Mononuclear cell (primary cell): ENCODE results near the gene EPHB1. TPM values are rescaled to one million over a fixed set of nuclear protein-coding genes. Genes with fewer than 3 reads are reported as not detected.

Experiments
- H3K27me3 ChIP-seq: 2 replicates; pipeline ENCODE4 v1.6.0; 2011; ENCODE audit warnings: low read length, control low read depth; ENCODE audit not compliant: insufficient read depth
- H3K4me1 ChIP-seq: 2 replicates; pipeline ENCODE4 v1.5.1; 2011; ENCODE audit warnings: mild to moderate bottlenecking, low read length, control low read depth; ENCODE audit not compliant: insufficient read depth
- H3K4me3 ChIP-seq: 2 replicates; pipeline ENCODE4 v1.5.1; 2011; ENCODE audit warnings: mild to moderate bottlenecking, low read length, moderate library complexity
- H3K9me3 ChIP-seq: 2 replicates; pipeline ENCODE4 v1.5.1; 2011; ENCODE audit warnings: low read depth, mild to moderate bottlenecking, control low read depth, low read length
- total RNA-seq: library from RNA; depleted of rRNA; stranded (reverse); fragments of >200 nt; gene quantifications from one replicate; pipeline ENCODE4 v1.2.3, GENCODE V29; 2012

The EPHB1 gene
- total RNA-seq, 1 donor: 0.63 TPM

DNA sequence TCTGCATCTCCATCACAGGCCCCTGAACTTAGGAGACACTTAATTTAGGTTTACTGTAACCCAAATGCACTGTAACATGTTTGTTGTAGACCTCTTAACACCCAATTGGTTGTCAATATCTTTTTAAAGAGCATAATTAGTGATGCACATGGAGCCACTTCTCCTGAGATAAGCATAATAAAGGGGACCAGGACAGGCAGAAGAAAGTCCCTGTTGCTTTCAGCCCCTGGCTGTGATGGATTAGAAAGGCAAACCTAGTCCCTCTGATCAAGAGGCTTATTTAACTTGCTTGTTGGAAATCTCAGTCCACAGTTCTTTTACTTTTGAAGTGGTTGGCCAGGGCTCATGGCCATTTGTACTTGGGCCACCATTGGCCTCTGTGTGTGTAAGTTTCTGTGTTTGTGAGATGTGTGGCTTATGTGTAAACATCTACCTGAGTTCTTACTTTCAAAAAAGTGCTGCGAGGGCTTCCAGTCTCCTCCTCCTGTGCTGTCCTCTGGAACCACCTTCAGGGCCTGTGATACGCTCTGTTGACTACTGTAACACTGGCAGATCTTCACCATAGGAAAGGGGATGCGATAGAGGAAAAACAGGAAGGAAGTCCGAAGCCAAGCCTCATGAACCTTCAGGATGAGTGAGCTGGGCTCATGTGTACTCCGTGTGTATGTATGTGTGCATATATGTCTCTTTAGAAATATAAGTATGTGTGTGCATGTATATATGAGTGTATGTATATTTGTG, 136.2 kb downstream of the EPHB1 start:
- Histone ChIP-seq H3K27me3 (no peaks in the 10 kb centered on the region), H3K9me3 (no peaks in the 10 kb centered on the region), H3K4me3 (no peak overlapping the region), H3K4me1 (no peaks in the 10 kb centered on the region)

DNA sequence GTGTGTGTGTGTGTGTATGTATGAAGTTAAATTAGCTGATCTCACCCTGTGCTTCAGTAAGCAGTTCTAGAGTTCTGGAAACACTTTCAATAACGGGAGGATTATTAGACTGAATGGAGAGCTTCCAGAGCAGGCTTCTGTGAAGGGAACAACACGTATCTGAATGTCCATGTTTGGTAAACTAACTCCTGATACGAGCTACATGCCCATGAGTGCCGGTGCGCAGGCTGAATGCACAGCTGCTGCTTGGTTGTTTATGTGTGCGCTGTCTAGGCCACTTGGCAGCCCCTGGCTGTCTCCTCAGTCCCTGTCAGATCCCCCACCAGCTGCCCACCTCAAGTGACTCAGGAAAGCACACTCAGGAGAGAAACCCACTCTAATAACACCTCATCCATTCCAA, 137.0 kb downstream of the EPHB1 start:
- Histone ChIP-seq H3K9me3 (no peaks in the 10 kb centered on the region), H3K27me3 (no peaks in the 10 kb centered on the region), H3K4me3 (no peak overlapping the region), H3K4me1 (no peaks in the 10 kb centered on the region)

DNA sequence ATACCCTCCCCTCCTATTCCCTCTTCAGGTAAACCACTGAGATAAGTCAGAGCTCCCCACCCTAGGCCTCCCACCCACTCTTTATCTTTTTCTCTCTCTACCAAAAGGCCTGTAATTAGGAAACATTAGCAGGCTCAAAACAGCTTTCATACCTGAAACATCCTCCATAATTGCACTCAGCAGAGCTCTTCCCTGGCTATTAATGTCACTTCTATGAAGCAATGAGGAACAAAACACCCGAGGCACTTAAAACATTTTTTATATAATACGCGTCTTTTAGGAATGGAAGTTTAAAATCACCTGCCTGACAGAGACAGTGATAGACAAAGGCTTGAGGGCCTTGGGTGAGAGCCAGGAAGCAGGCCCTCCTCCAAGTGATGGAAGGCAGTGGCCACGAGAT, 138.9 kb downstream of the EPHB1 start:
- Histone ChIP-seq H3K4me1 (no peaks in the 10 kb centered on the region), H3K4me3 (no peak overlapping the region), H3K27me3 (no peaks in the 10 kb centered on the region), H3K9me3 (no peaks in the 10 kb centered on the region)

DNA sequence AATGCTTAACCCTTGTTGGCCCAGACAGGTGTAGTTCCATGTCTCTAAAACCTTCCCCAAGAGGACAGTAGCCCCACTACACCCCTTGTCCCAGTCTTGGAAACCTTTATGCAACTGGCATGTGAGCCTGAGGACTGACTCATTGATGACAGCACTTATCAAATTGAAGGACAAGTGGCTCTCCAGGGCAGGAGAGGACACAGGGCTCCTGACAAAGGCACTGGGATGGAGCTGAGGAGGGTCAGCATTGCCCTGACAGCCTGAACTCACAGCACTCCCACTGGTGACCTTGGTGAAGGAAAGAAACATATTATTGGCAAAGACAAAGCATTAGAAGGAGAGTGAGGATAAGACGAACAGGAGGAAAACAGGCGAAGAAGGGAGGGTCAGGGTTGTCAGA, 139.9 kb downstream of the EPHB1 start:
- H3K27me3 ChIP-seq: no peaks in the 10 kb centered on the region
- H3K9me3 ChIP-seq: no peaks in the 10 kb centered on the region
- H3K4me1 ChIP-seq: no peaks in the 10 kb centered on the region
- no peak overlapping the region for H3K4me3 ChIP-seq

DNA sequence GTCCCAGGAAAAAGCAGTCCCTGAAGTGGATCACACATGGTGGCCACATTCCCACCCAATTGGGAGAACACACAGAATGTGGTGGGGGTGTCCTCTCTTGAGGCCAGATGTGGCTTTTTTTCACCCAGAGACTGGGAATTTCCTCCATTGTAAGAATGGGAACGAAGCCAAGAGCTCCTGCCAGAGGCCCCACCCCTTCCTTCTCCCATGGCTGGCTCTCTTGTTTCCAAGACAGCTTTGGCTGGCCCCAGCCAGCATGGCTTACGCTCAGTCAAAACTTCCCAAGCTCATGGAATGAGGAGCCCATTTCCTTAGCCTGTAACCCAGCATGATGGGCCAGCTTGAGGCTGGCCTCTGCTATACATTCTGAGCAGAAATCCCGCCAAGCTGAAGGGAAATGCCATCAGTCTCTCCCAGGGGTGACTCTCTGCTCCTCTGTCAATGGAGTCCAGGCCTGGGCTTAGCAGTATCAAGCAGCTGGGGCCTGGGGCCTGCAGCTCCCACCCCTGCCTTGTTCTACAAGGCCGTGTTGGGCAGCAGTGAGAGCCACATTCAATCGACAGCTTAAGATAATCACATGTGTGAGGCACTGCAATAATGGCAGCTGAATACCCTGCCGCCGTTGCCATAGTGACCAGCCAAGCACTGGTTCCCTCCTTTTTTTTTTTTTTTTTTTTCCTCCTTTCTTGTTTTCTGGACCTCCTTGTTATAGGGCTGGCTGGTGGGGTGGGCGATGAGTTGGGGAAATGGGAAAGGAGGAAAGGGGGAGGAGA, 142.4 kb downstream of the EPHB1 start:
- H3K9me3 ChIP-seq: no peaks in the 10 kb centered on the region
- H3K4me1 ChIP-seq: no peaks in the 10 kb centered on the region
- H3K27me3 ChIP-seq: no peaks in the 10 kb centered on the region
- no peak overlapping the region for H3K4me3 ChIP-seq

DNA sequence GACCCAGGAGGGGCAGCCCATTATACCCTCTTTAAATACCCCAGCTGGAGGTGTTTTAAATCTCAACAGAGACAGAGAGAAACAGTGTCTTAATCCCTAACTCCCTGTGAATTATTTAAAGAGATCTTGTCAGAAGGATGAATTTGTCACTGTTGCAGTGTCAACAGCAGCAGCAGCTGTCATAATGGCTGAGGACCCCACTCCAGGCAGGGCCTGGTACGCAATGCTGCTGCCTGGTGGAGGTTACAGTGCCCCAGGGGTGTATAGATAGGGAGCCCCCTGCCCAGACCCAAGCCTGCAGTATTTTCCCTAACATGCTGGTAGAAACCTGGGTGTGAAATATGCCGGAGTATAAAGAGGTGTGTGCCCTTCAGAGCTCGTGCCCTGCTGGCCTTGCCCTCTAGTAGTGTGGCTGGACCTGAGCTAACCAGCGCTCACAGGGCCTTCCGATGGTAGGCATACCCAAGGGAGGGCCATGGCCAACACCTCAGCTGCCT, 143.0 kb downstream of the EPHB1 start:
- Histone ChIP-seq H3K27me3 (no peaks in the 10 kb centered on the region), H3K9me3 (no peaks in the 10 kb centered on the region), H3K4me3 (no peak overlapping the region), H3K4me1 (no peaks in the 10 kb centered on the region)

DNA sequence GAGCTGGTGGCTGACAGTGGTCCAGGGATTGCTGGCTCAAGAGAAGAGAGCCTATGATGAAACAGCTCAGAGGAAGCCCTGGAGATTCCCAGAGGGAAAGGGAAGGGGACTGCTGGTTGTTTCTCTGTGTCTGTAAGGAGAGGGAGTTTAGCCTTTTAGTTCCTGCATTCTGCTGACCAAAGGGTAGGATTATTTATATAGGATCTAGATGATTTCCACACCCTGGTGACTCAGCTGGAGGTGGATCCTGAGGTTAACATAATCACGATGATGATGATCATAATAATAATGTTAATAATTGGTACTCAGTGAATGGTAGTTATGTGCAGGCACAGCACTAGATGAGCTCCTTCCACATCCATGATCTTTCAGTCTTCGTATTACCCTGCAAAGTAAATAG, 144.9 kb downstream of the EPHB1 start:
- H3K27me3 ChIP-seq: no peaks in the 10 kb centered on the region
- no peaks in the 10 kb centered on the region for H3K9me3 ChIP-seq
- no peaks in the 10 kb centered on the region for H3K4me1 ChIP-seq
- no peak overlapping the region for H3K4me3 ChIP-seq

DNA sequence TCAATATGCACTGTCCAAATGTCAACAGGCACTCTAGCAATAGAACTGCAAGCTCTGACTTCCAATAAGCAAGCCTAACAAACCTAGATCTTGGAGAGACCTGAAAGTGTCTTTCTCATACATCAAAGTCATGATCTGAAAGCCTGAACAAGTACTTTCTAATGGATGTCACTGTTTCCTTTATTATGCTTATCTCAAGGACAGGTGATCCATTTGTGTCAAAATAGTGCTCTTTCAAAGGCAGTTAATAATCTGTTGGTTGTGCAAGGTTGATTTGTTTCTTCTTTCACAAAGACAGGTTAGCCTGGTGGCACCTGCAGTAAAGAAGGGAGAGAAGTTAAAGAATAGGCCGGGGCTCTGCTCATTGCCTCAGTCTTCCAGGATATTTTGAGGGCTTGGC, 146.8 kb downstream of the EPHB1 start:
- Histone ChIP-seq H3K9me3 (no peaks in the 10 kb centered on the region), H3K4me1 (no peaks in the 10 kb centered on the region), H3K4me3 (no peak overlapping the region), H3K27me3 (no peaks in the 10 kb centered on the region)

DNA sequence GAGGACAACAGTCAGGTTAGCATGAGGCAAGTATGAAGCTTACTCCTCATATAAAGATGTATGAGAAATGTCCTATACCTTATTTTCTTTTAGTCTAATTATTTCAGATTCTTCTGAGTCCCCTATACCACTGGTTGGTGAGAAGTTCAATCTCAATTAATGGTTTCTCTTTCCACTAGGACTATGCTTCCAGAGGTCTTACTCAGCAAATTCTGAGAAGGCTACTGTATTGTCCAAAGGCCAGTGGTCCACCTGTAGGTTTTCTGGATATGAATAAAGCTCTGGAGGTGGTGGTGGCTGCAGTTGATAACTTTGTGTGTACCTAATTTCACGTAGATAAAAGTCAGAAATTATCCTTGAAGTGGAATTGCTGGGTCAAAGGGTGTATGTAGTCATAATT, 149.4 kb downstream of the EPHB1 start:
- H3K9me3 ChIP-seq: no peaks in the 10 kb centered on the region
- H3K4me1 ChIP-seq: no peaks in the 10 kb centered on the region
- no peaks in the 10 kb centered on the region for H3K27me3 ChIP-seq

DNA sequence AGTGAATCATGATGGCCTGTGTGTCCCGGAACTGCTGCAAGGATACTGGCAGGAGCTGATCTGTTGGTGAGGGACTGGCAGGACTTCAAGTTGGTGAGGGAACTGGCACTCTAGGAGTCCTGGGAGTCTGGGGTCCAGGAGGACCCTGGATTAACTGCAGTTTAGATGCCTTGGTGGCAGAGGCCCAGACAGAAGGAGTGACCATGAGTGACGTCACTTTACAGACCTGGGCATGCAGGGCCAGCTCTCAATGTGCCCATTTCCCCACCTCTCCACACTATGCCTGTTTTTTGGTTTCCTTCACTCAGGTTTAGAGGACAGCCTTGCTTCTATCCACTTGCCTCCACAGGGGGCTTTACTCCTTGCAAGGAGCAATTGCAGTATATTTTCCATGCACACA, 154.1 kb downstream of the EPHB1 start:
- Histone ChIP-seq H3K4me1 (no peaks in the 10 kb centered on the region), H3K9me3 (no peaks in the 10 kb centered on the region), H3K4me3 (no peak overlapping the region), H3K27me3 (no peaks in the 10 kb centered on the region)

More for the DNA sequence above, 149.4 kb downstream of the EPHB1 start:
- H3K4me3 ChIP-seq: no peak overlapping the region

DNA sequence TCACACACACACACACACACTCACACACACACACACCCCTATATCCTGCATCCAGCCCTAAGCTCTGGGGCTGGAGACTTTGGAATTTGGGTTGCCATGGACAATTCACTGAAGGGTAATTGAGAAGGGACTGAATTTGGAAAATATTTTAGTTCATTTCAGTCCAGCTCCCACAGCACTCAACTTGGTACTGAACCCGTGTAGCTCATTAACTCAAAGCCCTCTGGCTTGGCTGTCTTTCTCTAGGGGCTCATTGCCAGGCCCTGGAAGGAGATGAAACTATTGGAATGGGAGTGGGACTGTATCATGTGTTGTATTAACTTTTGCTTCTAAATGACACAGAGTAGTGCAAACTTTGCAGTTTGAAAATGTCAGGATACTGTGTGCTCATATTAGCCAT, 157.3 kb downstream of the EPHB1 start:
- no peak overlapping the region for H3K4me3 ChIP-seq
- no peaks in the 10 kb centered on the region for H3K4me1 ChIP-seq

DNA sequence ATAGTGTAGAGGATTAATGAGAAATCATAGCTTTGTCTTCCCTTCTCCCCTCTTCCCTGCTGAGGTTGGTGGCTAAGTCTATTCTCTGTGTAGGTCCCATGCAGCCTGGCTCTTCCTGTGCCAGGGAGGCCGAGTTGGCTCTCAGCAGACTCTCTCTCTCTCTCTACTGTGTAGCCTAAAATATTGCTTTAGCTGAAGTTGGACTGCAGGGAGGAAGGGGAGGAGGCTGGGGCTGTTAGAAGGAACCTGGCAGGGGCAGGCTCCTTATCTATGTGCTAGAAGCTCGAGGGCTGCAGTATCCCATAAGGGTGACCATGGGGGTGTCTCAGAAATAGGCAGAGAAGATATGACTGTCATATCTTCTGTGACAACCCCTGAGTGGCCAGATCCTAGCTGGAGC, 160.8 kb downstream of the EPHB1 start:
- H3K4me3 ChIP-seq: no peak overlapping the region
- H3K4me1 ChIP-seq: no peaks in the 10 kb centered on the region
- H3K27me3 ChIP-seq: no peaks in the 10 kb centered on the region
- H3K9me3 ChIP-seq: no peaks in the 10 kb centered on the region

More for the DNA sequence above, 157.3 kb downstream of the EPHB1 start:
- Histone ChIP-seq H3K9me3 (no peaks in the 10 kb centered on the region), H3K27me3 (no peaks in the 10 kb centered on the region)

DNA sequence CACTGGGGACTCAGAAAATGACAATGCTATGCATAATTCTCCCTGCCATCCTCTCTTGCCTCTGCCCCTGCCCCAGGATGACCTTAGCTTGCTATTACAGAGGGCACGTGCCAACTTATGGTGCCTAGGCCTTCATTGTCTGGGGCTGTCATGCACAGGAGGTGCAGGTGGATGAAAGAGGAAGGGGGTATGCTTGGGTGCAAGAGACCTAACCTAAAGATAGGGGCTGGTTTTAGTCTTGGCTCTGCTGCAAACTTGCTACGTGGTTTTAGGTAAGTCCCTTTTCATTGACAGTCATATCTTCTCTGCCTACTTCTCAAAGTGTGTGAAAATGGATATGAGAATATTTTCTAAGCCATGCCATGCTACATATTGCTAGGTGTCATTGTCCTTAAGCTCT, 161.3 kb downstream of the EPHB1 start:
- Histone ChIP-seq H3K4me1 (no peaks in the 10 kb centered on the region), H3K27me3 (no peaks in the 10 kb centered on the region), H3K9me3 (no peaks in the 10 kb centered on the region), H3K4me3 (no peak overlapping the region)

DNA sequence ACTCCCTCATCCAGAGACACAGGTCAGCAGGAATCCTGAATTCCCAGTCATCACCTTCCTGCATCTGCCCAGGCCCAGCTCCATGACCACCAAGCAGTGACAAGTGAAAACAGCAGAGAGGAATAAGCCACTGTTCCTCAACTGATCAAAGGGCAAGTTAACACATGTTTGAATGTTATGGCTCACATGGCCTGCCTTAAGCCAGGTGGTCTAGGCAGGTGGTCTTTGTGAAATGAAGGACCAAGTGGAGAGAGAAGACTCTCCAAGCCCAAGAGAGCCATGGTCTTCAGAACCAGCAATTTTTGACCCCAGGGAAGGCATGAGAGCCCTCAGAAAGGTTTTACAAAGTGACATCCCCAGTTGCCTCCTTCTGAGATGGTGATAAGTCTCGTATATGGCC, 161.8 kb downstream of the EPHB1 start:
- no peaks in the 10 kb centered on the region for H3K9me3 ChIP-seq
- H3K4me1 ChIP-seq: no peaks in the 10 kb centered on the region
- H3K4me3 ChIP-seq: no peak overlapping the region
- no peaks in the 10 kb centered on the region for H3K27me3 ChIP-seq

DNA sequence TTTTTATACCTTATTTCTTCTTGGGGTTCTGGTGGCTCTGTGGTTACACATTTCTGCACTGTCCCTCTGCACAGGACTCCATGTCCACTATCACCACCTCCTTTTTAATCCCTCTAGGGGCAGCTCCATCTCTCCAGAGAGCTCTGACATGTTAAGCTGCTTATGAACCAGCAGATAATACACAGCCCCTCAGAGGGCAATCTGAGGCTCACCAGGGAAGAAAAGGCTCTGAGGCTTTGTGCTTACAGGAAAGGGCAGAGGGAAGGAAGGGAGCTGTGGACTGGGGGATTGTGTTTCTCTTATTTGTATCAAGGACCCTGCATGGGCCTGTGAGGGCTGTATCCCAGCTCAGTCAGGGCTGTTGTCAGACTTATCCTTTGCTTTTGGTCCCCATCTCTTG, 164.5 kb downstream of the EPHB1 start:
- no peaks in the 10 kb centered on the region for H3K9me3 ChIP-seq
- H3K4me1 ChIP-seq: no peaks in the 10 kb centered on the region
- H3K27me3 ChIP-seq: no peaks in the 10 kb centered on the region
- H3K4me3 ChIP-seq: no peak overlapping the region

DNA sequence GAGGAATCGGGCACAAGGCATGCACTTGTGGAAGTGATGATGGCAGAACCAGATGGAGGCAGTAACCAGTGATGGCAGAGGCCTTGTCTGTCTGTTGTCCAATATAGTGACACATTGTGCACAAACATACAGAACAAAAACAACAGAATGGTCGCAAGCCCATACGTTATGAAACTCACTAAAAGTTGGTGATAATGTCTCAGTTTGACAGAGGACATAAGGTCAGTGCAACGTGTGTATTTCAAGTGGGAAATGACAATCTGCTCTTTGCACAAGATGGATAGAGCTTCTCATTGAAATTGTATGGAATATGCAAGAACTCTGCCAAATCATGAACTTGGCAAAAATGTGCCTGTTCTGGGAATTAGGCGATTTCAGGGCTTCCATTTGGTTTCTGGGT, 169.2 kb downstream of the EPHB1 start:
- Histone ChIP-seq H3K9me3 (no peaks in the 10 kb centered on the region), H3K4me3 (no peak overlapping the region), H3K4me1 (no peaks in the 10 kb centered on the region), H3K27me3 (no peaks in the 10 kb centered on the region)
